Measurements from ENCODE around the gene RNF13.
"Not testable (repeated sequence)": the region's sequence is repeated elsewhere in the genome, so short reads cannot be mapped to it uniquely, and the experiment has no call there.

The RNF13 gene

GRCh38 chr3:149947231-149947630, 134.2 kb downstream of the RNF13 start:
- in situ Hi-C loops (cut with MboI; ENCODE audit: low sequenced_read_pairs), result no loop called here

DNA sequence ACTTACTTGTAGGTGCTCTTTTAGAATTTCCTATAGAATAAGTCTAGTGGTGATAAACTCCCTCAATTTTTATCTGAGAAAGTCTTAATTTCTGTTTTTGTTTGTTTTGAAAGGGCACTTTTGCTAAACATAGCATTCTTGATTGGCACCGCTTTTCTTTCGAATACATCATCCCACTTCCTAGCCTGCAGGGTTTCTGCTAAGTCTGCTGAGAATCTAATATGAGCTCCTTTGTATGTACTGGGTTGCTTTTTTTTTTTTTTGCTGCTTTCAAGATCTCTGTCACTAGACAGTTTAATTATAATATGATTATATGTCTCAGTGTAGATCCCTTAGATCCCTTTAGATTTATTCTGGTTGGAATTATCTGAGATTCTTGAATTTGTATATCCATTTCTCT, 136.2 kb downstream of the RNF13 start:
- in situ Hi-C loops (cut with MboI; ENCODE audit: low sequenced_read_pairs), result no loop called here

DNA sequence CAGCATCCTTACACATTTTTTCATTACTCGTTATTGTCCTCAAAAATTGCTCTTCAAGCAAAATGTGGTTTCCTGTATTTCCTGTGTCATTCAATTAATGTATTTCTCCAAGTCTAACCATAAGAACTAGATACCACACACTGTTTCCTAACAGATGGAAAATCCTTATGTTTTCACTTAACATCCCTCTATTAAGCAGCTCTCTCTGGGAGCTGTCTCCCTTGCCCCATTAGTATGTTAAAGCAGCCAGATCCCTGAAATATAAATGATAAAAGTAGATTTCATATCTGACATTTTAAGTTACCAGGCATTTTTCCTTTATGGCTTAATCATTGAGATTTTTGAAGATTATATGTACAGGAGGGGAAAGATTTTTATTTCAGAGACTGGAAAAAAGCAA, 141.8 kb downstream of the RNF13 start:
- in situ Hi-C loops (cut with MboI; ENCODE audit: low sequenced_read_pairs), result no loop called here

DNA sequence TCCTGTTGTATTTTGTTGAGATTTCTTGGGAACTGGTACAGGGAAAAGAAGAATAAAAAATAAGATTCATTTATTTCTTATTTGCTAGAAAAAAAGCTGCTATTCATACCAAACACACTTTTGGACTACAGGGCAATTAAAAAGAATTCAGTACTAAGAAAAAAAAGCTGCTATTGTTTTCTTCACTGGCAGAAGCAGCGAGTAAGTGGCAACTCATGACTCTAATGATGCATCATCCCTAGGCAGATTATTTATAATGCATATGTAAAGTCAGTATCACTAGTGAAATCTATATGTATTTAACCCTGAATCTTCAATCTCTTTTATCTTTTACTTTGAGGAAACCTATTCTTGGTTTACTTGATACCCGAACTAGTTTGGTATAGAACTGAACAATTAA, 142.4 kb downstream of the RNF13 start:
- in situ Hi-C loops (cut with MboI; ENCODE audit: low sequenced_read_pairs), result no loop called here

DNA sequence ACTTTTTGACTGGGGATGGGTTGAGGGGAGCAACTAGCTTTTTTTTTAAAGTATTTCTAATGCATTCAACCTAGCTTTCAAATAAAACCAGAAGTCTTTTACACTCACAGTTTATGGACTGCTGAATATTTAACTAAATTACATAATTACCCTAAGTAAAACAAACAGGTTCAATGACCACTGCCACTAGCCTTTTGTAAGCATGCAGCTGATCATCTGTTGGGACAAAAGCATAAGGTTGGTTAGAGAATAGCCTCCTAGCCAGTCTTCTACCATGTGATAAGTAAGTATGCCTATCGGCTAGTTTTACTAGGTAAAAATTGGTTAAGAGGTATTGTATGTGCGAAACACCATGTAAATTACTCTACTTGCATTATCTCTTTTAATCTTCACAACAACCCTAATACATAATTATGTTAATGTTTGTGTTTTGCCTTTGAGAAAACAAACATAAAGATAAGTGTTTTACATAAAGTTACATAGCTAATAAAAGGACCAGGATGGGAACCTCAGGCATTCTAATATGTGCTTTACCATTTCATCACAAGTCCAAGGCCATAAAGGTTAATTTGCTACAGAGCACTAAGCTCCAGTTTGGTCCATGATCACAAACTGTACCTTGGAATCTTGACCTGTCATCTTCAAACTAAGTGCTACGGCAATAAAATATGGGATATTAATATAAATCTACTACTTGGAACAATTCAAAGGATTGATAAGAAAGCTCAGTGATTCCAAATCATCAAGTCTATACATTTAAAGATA, 144.5 kb downstream of the RNF13 start:
- in situ Hi-C loops (cut with MboI; ENCODE audit: low sequenced_read_pairs), result no loop called here

- in situ Hi-C loops (cut with MboI; ENCODE audit: low sequenced_read_pairs), result no loop called here
Measured at GRCh38 chr3:149958171-149958796, 145.3 kb downstream of the RNF13 start.

DNA sequence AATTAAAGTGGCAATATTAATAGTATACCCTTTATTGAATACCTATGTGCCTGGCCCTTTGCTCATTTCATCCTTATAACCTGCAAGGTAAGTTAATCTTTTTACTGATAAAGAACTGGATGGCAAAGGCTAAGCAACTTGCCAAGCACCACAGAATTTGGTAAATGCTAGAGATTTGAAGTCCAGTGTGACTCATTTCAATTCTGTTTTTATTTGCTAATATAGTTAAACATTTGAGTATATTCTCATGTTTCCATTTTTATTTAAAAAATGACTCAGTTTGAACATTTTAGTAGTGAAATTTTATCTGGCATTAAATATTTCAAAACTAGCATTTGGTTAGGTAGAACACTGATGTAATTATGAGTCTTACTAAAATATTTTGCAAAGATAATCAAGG, 146.4 kb downstream of the RNF13 start:
- in situ Hi-C loops (cut with MboI; ENCODE audit: low sequenced_read_pairs), result no loop called here

- in situ Hi-C loops (cut with MboI; ENCODE audit: low sequenced_read_pairs), result no loop called here
Measured at GRCh38 chr3:149963485-149963884, 150.5 kb downstream of the RNF13 start.

DNA sequence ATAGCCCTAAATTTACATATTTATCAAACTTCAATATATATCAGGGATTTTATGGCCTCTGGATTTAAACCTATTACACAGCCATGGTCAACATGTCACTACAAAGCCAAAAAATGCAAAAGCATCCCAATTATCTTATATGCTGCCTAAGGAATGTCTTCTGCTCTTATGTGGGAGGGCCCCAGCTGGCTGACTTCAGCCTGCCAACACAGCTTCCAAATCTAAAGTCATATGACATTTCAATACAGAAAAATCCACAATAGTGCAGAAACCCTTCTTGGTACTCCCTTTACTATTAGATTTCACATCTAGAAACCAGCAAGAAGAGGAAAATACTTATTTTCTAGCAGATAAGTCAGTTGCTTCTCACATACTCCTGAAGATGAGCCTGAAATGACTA, 151.3 kb downstream of the RNF13 start:
- in situ Hi-C loops (cut with MboI; ENCODE audit: low sequenced_read_pairs), result no loop called here

DNA sequence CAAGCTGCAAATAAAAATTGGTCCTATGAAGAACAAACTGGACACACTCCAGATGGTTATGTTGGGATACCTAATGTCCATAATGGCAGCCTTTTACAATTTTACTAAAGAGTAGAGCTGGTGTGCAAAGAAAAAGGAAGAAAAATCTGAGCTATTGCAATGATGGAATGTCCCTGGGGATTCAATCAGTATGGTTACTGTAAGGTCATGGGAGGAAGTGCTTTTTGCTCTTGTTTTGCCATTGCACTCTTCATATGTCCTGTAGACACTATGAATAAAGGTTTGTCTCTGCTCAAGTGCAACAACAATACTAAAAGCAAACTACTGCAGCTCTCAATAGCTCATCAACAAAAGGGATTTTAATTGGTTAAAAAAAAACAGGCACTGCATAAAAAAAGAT, 152.3 kb downstream of the RNF13 start:
- in situ Hi-C loops (cut with MboI; ENCODE audit: low sequenced_read_pairs), result no loop called here

GRCh38 chr3:149967086-149967685, 154.2 kb downstream of the RNF13 start:
- in situ Hi-C loops (cut with MboI; ENCODE audit: low sequenced_read_pairs), result no loop called here

GRCh38 chr3:149968216-149968615, 155.2 kb downstream of the RNF13 start:
- in situ Hi-C loops (cut with MboI; ENCODE audit: low sequenced_read_pairs), result no loop called here

- in situ Hi-C loops (cut with MboI; ENCODE audit: low sequenced_read_pairs), result no loop called here
Measured at GRCh38 chr3:149969110-149969939, 156.3 kb downstream of the RNF13 start.

DNA sequence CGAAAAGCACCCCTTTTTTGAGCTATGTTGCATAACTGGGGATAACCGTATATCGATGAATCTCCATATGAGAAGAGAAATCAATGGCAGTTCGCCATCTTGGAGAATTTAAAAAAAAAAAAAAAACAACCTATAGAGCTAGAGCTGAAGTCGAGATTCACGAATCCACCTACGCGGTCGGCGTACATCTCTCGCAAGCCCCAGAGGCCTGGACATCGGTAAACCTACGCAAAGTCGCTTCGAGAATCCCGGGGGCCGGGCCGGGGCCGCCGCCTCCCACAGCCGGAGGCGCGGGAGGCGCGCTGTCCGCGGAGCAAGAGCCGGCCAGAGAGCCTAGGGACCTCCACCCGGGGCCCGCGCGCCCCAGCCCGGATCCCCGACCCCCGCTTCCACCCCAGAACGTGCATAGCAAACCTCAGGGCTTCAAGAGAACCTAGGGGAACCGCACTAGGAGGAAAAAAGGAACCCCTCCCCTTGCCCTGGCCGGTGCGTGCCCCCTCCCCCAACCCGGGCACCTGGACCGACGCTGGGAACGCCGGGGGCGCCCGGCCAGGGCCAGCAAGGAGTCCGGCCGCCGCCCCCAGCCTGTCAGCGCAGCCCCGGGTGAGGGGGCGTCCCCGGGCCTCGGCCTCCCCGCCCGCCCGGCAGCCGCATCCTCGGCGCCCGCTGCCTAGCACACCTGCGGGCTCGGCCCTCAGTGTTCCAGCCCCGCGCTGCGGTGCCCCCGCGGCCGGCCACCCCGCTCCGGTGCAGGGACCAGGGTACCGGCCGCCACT, 157.1 kb downstream of the RNF13 start:
- in situ Hi-C loops (cut with MboI; ENCODE audit: low sequenced_read_pairs), result no loop called here

GRCh38 chr3:149970716-149971402, 157.8 kb downstream of the RNF13 start, which contains the start of gene PFN2:
PFN2 (minus strand) TSS chr3:149970895; CDS start chr3:149970856, 39 bp downstream.
- in situ Hi-C loops (cut with MboI; ENCODE audit: low sequenced_read_pairs), result no loop called here

DNA sequence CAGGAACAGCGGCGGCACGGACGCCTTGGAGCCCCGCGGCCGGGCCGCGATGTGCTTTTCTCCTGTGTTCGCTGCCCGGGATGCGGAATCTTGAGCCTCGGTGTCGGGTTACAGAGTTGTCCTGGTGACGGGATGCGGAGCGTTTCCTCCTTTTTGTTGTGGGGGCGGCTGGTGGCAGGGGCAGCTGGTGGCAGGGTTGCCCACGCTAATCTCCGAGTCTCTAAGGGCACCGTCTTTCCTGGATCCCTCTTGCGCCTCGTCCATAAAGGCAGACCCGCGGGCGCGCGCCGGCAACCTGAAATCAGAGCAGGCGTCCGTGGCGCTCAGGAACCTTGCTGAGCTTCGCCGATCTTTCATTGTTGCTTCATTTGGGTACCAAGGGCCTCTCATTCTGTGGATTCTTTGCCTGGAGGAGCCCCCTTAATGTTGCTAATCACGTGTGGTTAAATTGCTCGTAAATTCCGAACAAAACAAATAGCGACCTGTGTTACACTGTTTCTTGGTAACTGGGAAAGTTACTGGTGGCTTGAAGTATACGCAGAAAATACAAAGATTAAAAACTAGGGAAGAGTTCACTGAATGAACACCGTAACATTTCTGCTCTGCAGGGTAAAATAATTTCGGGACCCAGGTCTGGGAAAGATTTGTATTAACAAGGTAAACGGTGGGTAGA, 158.5 kb downstream of the RNF13 start:
- in situ Hi-C loops (cut with MboI; ENCODE audit: low sequenced_read_pairs), result no loop called here

DNA sequence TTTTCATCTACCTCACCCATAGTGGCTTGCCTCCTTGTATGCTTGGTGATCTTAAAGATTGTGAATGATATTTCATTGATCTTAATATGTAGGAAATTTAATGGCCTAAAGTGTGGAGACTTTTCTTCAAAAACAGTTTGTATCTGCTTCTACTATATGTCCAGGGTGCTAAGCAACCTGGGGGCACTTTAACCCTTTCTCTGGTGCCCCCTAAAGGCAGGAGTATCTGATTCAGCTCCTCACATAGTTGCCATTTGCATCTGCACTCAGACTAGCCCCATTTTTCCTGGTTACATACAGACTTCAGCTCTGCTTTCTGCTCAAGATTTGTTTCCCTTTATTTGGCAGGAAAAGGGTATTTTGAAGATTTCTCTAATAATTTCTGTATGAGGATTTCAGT, 162.9 kb downstream of the RNF13 start:
- in situ Hi-C loops (cut with MboI; ENCODE audit: low sequenced_read_pairs), result no loop called here

DNA sequence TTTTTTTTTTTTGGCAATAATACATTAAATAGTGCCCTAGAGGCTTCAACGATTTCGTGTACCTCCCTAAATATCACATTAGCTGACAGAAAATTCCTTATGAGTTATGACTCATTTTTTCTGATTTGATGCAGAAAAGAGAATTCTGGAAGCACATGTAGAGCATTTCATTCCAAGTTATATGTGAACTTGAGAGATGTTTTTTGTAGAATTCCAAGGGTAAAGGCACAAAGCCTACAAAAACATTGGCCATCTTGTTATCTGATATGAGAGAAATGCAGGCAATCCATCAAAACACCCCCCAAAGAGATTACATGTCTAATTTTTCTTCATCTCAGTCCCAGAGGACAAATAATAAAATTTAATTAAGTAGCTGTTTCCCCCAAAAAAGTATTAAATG, 164.4 kb downstream of the RNF13 start:
- in situ Hi-C loops (cut with MboI; ENCODE audit: low sequenced_read_pairs), result no loop called here

DNA sequence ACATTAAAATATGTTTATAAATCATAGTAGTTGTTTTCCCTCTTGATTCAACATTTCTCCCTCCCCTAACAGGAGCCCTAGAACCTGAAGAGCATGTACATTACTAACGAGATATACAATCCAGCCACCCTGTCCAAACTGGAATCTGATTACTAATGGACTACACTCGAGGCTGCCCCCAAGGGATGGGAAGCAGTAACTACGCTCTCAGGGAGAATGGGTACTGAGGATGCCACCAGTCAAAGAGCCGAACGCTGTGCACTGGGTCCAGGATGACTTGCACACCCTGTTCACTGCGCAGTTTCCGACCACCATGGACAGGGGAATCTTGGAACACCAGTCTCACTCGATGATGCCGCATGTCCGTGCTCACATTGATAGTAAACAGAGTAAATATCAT, 169.0 kb downstream of the RNF13 start:
- in situ Hi-C loops (cut with MboI; ENCODE audit: low sequenced_read_pairs), result not testable (repeated sequence)

All from HL-60/S4 (cell line).